GM12891 (cell line): ENCODE data around the gene COX19.

Experiments
- DNase-seq: peaks from one replicate; pipeline ENCODE4 v3.0.0; 2011; ENCODE audit warnings: low spot score; ENCODE audit not compliant: insufficient read length
- FAIRE-seq: peaks from 2 replicates; lab custom pipeline; 2011; peaks lifted over from hg19 to GRCh38; lab: Jason Lieb, UNC
- PAX5 ChIP-seq: IDR thresholded peaks from 2 replicates; pipeline ENCODE4 v1.6.1; 2011; ENCODE audit warnings: low read length, moderate library complexity, mild to moderate bottlenecking; ENCODE audit not compliant: insufficient read depth, severe bottlenecking
- POLR2A ChIP-seq: IDR thresholded peaks from 2 replicates; pipeline ENCODE4 v1.6.1; 2011; ENCODE audit warnings: low read depth, low read length, control low read depth
- POLR2AphosphoS5 ChIP-seq: IDR thresholded peaks from 2 replicates; pipeline ENCODE4 v1.6.1; 2011; ENCODE audit warnings: low read depth, low read length, control low read depth
- POU2F2 ChIP-seq: IDR thresholded peaks from 2 replicates; pipeline ENCODE4 v1.6.1; 2011; ENCODE audit warnings: low read depth, mild to moderate bottlenecking, control low read depth, low read length, moderate library complexity
- SPI1 ChIP-seq: IDR thresholded peaks from 2 replicates; pipeline ENCODE4 v1.6.1; 2011; ENCODE audit warnings: low read depth, low read length, control low read depth
- TAF1 ChIP-seq: IDR thresholded peaks from 2 replicates; pipeline ENCODE4 v1.6.1; 2011; ENCODE audit warnings: low read depth, low read length, control low read depth

COX19 gene

DNA sequence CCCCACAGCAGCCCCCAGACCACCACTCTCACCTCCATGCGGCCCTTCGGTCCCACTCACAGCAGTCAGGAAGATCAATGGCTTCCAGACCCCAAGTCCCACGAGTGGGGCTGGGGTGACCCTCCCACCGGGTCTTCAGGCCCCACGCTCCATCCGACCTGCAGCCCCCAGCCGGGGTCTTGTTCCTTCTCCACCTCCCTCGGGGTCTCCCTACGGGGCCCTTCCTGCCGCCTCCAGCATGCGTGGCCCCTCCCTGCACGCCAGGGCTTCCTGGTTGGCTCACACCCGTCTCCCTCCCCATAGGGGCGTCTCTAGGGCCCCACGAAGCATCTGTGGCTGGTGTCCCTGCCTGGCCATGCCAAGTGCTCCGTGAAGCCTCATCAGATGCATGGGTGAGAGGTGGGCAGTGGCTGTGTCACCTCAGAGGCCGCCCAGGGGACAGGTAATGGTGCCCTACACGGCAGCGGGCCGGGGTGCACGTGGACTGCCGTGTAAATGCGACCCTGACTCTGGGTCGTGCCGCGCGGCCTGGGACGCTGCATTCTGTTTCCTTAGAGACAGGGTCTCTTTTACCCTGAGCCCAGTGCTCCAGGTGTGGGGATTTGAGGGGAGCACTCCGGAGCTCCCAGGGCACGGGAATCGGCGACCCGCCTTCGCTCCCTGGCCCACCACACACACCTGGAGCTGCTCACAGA, 40.7 kb downstream of the COX19 start:
- FAIRE-seq = no peak
- no peak for DNase-seq
- TF ChIP-seq POU2F2 = no peak
- TF ChIP-seq POLR2AphosphoS5 = no peak
- no peak for TF ChIP-seq TAF1
- TF ChIP-seq PAX5 = no peak
- no peak for TF ChIP-seq POLR2A
- no peak for TF ChIP-seq SPI1

DNA sequence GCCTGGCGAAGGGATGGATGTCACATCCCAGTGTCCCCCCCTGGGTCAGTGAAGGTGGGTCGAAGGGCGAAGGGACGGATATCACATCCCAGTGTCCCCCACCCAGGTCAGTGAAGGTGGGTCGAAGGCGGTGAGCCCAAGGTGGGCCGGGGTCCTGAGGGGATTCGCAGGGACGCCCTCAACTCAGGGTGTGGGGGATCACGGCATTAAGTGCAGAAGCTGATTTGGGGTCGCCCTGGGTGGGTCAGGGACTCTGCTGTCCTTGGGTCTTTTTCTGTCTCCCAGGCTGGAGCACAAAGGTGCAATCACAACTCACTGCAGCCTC, 42.7 kb downstream of the COX19 start:
- FAIRE-seq (no peak), DNase-seq (no peak)
- TF ChIP-seq SPI1 = no peak
- no peak for TF ChIP-seq POLR2AphosphoS5
- TF ChIP-seq TAF1 = no peak
- no peak for TF ChIP-seq POLR2A
- TF ChIP-seq PAX5 = no peak
- no peak for TF ChIP-seq POU2F2

DNA sequence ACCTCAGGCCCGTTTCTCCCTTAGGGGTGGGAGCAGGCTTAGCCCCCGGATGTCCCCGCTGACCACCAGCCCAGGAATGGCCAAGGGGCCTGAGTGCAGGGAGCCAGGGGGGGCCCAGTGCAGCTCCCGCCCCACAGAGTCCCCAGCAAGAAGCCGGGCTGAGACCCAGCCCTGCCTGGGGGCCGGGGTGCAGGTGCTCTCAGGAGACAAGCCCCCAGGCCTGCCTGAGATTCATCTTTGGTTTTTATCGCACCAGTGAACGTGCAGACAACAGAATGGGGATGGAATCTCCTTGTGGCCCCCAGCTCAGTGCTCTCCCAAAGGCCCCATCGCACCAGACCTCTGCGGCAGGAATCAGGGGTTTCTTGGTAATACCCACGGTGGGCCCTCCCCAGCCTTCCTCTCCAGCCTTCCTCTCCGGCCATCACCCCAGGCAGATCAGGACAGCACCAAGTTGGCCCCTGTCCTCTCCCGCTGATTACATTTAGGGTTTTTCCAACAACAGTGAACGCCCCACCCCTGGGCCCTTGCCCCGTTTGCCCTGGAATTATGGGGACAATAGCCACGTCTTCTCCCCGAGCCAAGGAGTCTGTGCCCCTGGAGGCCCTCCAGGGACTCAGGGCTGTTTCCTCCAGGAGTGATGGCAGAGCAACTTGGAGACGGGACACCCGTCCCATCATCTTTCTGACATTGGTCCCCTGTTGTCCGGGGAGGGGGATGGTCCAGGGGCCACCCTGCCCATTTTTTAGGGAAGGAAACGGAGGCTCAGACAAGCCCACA, 43.3 kb downstream of the COX19 start:
- FAIRE-seq (no peak), DNase-seq (no peak)
- TF ChIP-seq POLR2A = no peak
- TF ChIP-seq SPI1 = no peak
- no peak for TF ChIP-seq TAF1
- no peak for TF ChIP-seq POLR2AphosphoS5
- TF ChIP-seq PAX5 = no peak
- TF ChIP-seq POU2F2 = no peak

DNA sequence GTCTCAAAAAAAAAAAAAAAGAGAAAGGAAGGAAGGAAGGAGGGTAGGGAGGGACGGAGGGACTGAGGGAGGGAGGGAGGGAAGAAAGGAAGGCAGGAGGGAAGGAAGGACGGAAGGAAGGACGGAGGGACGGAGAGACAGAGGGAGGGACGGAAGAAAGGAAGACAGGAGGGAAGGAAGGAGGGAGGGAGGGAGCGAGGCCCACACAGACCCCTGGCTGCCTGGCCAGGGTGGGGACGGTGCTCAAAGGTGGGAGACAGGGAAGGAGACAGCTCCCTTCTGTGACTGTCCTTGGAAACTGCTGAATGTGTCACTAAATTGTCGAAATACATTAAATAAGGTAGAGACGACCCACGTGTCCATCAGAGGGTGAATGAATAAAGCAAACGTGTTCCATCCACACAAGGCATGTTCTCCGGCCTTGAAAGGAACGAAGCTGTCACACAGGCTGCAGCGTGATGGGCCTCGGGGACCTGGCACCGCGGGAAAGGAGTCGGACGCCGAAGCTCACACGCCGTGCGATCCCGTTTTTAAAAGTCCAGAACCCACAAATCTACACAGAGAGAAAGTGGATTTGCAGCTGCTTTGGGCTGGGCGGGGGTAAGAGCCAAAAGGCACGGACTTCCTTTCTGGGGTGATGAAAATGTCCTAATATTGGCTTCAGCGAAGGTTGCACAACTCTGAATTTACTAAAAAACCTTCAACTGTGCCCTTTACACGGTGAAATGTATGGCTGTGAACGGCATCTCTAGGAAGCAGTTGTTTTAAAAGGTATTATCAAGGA, 44.2 kb downstream of the COX19 start:
- TF ChIP-seq POLR2A = no peak
- no peak for TF ChIP-seq SPI1
- no peak for TF ChIP-seq POLR2AphosphoS5
- no peak for TF ChIP-seq TAF1
- no peak for TF ChIP-seq POU2F2
- TF ChIP-seq PAX5 = no peak
- FAIRE-seq = no peak
- no peak for DNase-seq

DNA sequence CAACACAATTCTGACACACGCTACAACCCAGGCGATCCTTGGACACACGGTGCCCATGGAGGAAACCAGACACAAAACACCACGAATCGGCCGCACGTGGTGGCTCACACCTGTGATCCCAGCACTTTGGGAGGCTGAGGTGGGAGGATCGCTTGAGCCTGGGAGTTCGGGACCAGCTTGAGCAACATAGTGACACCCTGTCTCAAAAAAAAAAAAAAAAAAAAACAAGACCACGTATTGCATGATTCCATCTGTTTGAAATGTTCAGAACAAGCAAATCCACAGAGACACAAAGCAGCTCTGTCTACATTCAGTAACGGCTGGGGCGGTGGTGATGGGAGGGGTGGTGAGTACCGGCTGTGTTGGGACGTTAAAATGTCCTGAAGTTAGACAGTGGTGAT, 46.0 kb downstream of the COX19 start:
- peak; percentile 77 for FAIRE-seq
- TF ChIP-seq POLR2A (no peak), POU2F2 (no peak), PAX5 (no peak), POLR2AphosphoS5 (no peak), SPI1 (no peak), TAF1 (no peak)
- DNase-seq = no peak

DNA sequence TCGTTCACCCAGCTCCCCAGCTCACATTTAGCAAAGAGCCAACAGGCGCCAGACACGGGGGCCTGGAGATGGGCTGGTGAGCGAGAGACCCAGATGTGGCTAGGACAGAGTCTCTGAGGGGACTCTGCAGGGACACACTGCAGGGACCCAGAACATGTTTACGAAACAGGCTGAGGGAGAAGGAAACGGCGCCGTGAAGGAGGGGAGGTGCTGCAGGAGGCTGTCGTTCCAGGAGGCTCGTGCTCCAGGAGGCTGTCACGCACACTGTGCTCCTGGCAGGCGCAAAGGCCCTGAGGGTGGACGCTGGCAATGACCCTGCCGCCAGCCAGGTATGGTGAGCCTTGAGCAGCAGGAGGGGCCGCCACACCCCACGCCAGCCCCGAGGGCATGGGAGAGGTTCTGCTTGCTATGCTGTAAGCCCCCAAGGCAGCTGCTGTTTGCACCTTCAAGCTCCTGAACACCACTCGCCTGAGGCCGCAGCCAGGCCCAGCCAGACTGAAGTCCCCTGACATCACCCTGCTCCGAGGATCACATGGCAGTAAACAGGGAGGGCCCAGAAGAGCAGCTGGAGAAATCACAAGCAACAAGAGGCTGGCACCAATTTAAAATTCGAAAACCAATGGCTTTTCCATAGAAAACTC, 48.2 kb downstream of the COX19 start:
- DNase-seq (no peak), FAIRE-seq (no peak)
- TF ChIP-seq PAX5 = no peak
- TF ChIP-seq POLR2A = no peak
- TF ChIP-seq SPI1 = no peak
- TF ChIP-seq TAF1 = no peak
- no peak for TF ChIP-seq POLR2AphosphoS5
- no peak for TF ChIP-seq POU2F2

DNA sequence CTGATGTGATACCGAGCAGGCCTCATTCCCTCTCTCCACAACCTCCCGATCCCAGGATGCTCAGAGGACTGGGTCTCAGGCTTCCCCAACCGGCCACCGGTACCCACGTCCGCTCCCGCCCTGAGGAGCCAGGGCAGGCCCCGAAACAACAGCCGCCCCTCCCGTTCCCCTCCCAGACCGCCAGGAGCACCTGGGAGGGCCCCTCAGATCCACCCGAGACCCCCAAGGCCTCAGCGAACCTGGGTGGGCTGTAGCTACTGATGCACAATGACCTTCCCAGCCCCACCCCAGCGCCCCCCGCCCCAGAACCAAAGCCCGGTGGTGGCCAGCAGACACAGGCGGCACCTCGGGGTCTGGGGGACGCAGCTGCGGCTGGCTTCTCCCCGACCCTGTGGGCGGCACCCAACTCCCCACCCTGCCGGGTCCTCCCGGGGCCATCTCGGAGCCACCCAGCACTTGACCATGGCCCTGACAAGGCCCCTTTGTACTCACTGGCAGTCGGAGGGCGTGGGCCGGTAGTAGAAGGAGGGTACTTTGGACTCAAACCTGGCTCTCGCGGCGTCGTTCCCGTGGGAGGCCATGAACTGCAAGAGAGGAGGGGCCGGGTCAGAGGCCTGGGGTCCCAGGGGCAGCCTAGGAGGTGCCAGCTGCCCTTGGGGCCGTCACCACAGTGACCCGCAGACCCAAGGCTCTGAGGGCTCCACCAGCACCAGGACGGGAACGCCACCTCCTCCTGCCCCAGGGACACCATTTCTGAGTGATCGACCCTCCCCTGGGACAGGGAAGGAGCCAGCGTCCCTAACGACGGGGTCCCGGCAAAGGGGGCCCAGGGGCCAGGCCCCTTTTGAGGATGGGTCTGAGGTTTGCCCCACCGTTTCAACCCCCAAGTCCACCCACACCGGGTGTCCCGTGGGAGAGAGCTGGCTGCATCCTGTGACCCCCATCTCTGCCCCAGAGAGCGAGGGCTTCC, 49.0 kb downstream of the COX19 start:
- FAIRE-seq = no peak
- no peak for DNase-seq
- TF ChIP-seq POU2F2 (no peak), POLR2AphosphoS5 (no peak), POLR2A (no peak), SPI1 (no peak), TAF1 (no peak), PAX5 (no peak)

DNA sequence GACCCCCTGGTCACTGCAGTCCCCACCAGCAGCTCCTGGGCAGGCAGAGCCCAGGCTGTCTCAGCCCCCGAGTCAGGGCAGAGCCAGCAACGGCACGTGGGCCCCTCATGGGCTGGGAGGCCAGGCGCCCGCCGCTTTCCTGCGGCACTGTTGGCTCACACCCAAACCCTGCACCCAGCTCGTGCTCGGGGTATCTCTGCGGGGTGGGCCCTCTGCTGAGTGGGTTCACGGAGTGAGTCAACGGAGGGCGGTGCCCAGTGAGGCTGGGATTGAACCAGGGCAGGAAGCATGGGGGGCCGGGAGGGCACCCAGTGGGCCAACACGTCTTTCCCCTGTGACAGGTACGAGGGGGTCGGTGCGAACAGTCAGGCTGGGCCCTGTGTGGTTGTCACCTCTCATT, 49.7 kb downstream of the COX19 start:
- DNase-seq (no peak), FAIRE-seq (no peak)
- no peak for TF ChIP-seq TAF1
- TF ChIP-seq POLR2AphosphoS5 = no peak
- no peak for TF ChIP-seq PAX5
- TF ChIP-seq SPI1 = no peak
- TF ChIP-seq POLR2A = no peak
- TF ChIP-seq POU2F2 = no peak
